ENCODE results near the gene GLA.

Gene GLA

GRCh38 chrX:101407748-101408531, at the start of gene GLA, which contains the start of gene HNRNPH2:
GLA (minus strand) TSS chrX:101407925; CDS start chrX:101407903, 22 bp downstream.
HNRNPH2 (plus strand) TSS chrX:101408222; CDS start chrX:101411989, 3,767 bp downstream.
- DNase-seq: peak; percentile 81

DNA sequence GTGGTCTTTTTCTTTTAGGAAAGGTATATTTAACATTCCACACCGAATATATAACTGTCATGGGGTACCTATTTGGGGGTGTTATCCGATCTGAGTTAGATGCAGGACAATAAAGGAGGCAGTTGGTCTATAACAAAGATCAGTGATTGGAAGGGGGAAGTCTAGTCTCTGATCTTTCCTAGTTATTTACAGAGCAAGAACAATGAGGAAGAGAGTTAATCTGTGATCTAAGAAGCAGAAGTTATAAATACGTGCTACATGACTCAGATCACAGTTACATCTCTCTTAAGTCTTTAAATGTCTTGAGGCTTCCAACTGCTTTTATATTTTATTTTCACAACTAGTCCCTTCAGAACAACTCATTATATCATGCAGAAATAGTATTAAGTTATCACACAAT, 44.3 kb upstream of the GLA start:
- no peak for DNase-seq

DNA sequence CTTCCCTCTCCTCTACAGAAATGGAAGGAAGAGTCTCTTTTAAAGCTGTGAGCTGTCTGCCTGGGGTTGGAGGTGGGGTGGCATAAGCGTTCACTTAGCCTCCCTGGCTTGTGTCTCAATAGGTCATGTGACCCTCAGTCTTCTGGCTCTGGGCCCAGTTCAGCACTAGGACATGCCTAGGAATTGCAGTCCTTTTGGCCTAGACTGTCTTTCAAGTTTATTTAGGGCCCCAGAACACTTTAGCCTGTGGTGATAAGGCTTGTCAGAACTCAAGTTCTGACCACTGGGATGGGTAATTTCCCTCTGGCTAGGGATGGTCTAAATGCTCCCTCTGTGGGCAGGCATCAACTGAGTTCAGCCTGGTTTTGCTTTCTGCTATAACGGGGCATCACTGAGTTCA, 43.2 kb upstream of the GLA start:
- DNase-seq: no peak

GRCh38 chrX:101450085-101450484, 42.4 kb upstream of the GLA start:
- DNase-seq: no peak

GRCh38 chrX:101449279-101449678, 41.6 kb upstream of the GLA start:
- no peak for DNase-seq

DNA sequence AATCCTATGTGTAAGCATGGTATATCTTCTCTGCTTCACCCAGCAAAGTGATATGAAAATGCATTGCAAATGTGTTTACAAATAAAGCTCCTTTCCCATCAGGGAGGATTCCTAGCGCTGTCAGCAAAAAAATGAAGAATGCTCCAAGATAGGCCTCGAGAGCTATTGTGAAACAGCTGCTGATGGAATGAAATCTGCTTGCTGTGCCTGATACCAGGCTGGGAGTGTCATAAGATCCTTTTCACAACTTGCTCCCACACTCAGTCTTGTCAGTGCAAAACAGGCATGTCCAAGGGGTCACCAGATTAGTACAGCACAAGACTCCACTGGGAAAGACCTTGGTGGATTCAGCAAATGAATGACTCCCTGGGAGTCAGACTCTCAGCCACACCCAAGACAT, 34.4 kb upstream of the GLA start:
- DNase-seq: no peak

DNA sequence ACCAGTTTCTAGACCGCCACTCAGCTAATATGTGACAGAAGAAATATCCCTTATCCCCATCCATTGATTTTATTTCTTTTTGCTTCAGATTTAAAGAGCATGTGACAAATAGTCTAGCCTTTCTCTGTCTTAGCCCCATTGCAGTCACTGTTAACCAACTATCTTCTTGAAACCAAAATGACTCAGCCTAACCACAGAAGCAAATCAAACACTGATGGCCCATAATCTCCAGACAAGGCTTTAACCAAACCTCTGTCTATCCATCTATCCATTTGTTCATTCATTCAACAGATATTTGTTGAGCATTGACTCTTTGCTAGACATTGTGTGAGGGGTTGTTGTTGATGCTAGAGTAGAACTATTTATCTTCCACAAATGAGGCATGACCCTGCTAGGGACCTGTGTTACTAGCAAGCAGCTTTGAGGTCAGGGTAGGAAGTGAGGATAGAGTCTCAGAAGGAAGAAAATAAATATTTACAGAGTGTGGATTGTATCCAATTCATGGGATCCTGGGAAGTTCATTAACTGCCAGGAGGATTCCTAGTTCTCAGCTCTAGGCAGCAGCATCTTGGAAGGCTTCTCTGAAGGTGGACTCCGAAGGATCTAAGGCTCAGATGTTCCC, 22.8 kb upstream of the GLA start:
- no peak for DNase-seq

GRCh38 chrX:101429934-101430333, 22.2 kb upstream of the GLA start:
- DNase-seq: no peak

DNA sequence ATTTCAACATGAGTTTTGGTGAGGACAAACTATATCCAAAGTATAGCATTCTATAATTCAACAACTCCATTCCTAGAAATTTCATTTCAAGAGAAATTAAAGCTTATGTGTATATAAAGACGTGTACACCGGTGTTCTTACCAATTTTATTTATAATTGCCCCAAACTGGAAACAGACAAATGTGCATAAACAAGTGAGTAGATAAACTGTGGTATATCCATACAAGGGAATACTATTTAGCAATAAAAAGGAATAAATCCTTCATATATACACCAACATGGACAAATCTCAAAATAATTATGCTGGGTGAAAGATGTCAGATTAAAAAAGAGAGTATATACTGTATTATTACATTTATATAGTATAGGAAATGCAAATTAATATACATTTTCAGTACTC, 20.2 kb upstream of the GLA start:
- DNase-seq: no peak

GRCh38 chrX:101419489-101419888, 11.8 kb upstream of the GLA start:
- no peak for DNase-seq

DNA sequence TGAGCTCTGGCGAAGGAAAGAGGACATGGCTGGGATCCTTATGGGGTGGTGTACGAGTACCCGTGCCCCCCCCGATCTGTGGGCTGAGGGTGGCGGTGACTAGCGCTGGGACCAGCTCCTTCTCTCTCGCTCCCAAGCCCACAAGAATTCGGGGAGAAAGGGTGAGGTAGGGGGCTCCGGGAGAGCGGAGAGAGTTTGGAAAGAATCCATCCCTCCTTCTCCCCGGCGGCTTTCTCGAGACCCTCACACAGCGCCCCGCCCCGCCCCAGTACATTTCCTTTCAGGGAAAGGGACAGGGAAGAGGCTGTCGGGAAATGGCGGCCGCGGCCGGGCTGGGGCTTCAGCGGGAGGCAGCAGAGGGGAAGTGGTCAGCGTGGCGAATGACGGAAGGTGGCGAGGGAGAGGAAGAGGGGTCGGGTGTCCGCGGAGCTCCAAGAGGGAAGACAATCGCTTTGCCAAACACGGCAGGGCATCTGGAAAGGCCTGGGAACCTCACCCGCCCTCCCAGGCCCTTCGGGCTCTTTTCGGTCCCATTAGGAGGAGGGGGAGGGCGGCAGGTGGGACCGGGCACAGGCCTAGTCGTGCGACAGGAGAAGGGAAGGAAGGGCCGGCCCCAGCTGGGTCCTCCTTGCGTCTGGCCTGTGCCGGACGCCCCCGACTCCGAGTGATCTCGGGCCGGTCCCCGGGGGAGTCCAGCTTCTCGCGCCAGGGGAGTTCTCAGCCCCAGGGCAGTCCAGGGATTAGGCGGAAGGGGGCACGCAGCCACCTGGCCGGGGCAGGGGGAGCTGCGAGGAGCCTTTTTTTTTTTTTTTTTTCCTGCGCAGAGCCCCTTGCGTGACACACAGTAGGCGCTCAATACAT, 10.5 kb upstream of the GLA start:
- no peak for DNase-seq

- DNase-seq: no peak
Measured at GRCh38 chrX:101417190-101417589, 9.5 kb upstream of the GLA start.

DNA sequence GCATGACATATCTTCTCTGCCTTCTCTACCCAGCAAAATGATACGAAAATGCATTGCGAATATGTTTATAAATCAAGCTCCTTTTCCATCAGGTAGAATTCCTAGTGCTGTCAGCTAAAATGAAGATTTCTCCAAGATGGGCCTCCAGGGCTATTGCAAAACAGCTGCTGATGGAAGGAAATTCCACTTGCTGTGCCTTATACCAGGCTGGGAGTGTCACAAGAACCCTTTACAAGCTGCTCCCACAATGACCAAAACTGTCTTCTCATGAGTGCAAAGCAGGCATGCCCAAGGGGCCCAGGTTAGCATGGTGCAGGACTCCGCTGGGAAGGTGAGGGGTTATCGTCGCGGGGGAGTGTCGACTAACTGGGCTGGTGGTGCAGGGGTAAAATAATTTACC, 9.0 kb upstream of the GLA start:
- DNase-seq: no peak

DNA sequence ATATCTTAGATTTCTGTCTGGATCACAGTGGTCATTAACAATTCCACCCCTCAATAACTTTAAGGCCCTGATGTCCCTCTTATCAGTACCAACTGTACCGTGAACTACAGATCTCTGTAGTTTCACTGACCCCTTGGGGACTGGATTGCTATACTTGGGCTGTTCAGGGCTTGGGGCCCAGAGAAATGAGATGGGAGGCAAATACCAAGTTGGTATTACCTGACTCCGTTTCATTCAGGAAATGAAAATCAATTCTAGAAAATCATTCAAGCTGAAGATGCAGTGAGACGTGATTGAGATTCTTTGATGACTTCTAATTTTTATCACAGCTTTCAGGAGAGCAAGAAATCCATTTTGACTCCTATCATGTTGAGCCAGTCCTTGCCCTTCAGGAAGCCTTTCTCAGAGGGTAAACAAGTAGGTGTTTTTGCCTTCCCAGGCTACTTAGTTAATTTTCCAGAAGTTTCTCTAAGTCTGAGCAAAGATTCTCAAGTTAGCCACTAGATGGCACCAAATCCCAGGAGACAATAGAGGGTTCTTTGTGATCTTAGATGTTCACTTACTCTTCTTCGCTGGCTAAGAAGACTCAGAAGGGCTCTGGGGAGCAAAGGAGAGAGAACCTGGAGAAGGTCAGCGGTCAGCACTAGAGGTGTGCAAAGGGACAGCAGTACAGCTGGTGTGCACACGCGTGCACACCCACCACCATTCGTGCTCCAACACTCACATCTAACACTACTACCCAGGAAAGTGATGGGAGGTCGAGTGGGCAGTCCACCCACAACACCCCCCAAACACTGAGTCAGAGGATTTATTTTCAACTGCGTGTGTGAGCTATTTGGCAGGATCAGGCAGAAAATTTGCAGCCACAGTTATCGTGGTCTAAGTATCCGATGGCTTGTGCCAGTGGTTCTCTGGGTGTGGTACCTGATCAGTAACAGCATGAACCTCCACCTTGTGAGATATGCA, 7.7 kb upstream of the GLA start:
- no peak for DNase-seq

DNA sequence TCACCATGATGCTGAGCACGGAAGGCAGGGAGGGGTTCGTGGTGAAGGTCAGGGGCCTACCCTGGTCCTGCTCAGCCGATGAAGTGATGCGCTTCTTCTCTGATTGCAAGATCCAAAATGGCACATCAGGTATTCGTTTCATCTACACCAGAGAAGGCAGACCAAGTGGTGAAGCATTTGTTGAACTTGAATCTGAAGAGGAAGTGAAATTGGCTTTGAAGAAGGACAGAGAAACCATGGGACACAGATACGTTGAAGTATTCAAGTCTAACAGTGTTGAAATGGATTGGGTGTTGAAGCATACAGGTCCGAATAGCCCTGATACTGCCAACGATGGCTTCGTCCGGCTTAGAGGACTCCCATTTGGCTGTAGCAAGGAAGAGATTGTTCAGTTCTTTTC, 4.3 kb upstream of the GLA start:
- no peak for DNase-seq

DNA sequence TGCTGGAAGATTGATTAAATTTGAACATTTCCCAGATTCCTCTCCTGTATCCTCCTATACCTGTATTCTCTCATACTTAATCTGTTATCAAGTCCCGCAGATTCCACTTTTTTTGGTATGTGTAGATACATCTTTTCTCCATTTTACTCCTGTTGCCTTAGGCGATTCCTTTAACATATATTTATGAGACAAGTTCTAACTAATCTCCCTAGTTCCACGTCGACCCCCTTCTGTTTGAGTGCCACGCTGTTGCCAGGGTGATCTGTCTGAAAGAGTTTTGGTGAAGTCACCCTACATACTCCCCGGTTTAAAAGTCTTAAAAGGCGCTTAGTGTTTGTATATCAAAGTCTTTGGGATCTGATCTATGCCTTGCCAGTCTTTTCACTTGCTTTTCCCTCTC, 2.7 kb upstream of the GLA start:
- no peak for DNase-seq

DNA sequence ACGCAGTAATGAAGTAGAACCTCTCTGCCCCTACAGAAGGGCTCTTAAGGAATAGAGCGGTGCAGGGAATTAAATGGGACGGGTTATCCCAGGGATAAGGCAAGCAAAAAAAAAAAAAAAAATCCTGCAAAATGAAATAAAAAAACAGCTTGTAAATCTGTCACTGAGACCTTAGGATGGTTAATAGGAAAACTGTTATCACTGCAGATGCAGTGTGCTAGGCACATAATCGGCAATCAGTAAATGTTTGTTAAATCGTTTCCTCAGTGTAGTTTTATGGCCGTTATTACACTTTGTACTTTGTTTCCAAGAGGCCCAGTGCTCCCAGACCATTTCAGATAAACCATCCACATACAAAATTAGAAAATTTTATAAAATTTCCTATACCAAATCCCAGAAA, 1.3 kb upstream of the GLA start:
- DNase-seq: no peak

DNA sequence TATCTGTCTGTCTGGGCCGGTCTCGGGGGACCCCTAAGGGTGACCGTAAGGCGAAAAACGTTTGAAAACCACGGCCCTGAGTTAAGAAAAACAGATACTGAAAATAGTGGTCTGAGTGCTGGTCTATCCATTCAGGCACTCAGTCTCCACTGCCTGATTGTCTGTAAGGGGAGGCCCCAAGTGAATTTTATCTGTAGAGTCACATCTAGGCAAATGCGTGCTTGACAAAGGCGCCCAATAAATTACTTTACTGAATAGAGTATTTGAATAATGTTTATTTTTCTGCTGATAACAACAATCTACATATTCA, 762 bp upstream of the GLA start:
- DNase-seq: no peak

DNA sequence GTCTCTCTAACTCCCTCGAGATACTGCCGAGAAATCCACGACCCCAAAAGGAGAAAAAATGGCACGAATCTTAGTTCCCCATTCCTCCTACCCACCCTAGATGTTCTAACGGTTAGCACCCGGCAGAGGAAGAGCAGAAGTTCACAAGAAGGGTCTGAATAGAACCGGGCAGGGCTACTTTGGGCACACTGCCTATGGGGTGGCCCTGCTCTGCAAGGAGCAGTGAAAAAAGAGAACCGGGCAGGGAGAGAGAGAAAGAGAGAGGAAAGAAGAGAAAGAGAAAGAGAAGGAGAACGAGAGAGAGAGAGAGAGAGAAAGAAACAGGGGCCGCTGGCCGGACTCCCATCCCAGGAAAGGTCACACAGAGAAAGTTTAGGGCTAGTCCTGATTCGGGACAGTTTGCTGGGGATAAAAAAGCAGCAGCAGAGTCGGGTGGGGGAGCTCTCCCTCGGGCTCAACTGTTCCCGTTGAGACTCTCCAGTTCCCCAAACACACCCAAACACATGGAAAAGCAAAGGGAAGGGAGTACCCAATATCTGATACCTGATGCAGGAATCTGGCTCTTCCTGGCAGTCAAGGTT, 468 bp downstream of the GLA start:
- no peak for DNase-seq

GRCh38 chrX:101399825-101400224, 7.9 kb downstream of the GLA start:
- DNase-seq: no peak

DNA sequence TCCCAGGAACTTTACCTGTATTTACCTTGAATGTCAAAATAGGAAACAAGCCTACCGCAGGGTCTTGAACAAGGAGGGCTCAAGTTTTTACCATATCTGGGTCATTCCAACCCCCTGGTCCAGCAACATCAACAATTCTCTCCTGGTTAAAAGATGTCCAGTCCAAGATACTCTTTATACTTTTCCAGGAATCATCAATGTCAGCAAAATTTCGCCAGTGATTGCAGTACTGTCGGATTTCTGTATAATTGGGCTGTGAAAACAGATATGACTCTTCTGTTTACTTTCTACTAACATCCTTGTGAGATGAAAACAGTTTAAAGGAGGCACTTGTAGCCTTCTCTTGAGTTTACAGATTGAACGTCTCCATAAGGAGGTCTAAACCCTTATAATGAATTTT, 9.0 kb downstream of the GLA start:
- DNase-seq: no peak

DNA sequence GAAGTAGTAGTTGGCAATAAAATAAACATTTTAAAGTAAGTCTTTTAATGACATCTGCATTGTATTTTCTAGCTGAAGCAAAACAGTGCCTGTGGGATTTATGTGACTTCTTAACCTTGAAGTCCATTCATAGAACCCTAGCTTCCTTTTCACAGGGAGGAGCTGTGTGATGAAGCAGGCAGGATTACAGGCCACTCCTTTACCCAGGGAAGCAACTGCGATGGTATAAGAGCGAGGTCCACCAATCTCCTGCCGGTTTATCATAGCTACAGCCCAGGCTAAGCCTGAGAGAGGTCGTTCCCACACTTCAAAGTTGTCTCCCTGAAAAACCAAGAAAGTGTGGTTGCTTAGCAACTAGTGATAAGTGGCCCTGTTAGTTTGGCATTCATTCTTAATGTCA, 9.9 kb downstream of the GLA start:
- DNase-seq: no peak

Data from activated T-cell treated with anti-CD3 and anti-CD28 coated beads for 4 hours (primary cell).